GM12801 (cell line): Measurements from ENCODE around the gene CD320.

Experiments used
- TF ChIP-seq, protein P1 (sequence below): IDR thresholded peaks from one replicate; pipeline ENCODE4 v1.5.1; 2011; ENCODE audit warnings: control low read depth; ENCODE audit not compliant: insufficient read length; ENCODE audit errors: extremely low read depth

CD320 gene

DNA sequence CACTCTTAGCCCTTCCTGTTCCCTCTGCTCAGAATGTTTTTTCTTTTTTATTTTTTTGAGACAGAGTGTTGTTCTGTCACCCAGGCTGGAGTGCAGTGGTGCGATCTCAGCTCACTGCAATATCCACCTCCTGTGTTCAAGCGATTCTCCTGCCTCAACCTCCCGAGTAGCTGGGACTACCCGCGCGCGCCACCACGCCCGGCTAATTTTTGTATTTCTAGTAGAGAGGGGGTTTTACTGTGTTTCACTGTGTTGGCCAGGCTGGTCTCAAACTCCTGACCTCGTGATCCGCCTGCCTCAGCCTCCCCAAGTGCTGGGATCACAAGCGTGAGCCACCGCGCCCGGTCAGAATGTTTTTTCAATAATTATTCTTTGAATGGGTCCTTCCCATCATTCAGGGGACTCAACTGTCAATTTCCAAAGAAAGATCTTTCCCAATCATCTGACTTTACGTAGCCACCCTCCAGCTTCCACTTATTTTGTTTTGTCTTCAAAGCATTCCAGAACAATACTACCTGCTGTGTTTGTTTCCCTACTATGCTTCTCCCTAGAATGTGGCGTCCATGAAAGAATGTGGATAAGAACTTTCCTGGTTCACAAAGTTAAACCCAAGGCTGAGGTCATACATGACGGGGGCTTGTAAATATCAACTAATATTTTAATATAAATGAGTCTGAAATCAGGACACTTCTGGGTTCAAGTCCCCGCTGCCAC is 11.8 kb upstream of the CD320 start:
- TF ChIP-seq, protein P1, sequence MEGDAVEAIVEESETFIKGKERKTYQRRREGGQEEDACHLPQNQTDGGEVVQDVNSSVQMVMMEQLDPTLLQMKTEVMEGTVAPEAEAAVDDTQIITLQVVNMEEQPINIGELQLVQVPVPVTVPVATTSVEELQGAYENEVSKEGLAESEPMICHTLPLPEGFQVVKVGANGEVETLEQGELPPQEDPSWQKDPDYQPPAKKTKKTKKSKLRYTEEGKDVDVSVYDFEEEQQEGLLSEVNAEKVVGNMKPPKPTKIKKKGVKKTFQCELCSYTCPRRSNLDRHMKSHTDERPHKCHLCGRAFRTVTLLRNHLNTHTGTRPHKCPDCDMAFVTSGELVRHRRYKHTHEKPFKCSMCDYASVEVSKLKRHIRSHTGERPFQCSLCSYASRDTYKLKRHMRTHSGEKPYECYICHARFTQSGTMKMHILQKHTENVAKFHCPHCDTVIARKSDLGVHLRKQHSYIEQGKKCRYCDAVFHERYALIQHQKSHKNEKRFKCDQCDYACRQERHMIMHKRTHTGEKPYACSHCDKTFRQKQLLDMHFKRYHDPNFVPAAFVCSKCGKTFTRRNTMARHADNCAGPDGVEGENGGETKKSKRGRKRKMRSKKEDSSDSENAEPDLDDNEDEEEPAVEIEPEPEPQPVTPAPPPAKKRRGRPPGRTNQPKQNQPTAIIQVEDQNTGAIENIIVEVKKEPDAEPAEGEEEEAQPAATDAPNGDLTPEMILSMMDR, result no peak

GRCh38 chr19:8316351-8317125 is 8.4 kb upstream of the CD320 start:
- TF ChIP-seq, protein P1, result no peak

DNA sequence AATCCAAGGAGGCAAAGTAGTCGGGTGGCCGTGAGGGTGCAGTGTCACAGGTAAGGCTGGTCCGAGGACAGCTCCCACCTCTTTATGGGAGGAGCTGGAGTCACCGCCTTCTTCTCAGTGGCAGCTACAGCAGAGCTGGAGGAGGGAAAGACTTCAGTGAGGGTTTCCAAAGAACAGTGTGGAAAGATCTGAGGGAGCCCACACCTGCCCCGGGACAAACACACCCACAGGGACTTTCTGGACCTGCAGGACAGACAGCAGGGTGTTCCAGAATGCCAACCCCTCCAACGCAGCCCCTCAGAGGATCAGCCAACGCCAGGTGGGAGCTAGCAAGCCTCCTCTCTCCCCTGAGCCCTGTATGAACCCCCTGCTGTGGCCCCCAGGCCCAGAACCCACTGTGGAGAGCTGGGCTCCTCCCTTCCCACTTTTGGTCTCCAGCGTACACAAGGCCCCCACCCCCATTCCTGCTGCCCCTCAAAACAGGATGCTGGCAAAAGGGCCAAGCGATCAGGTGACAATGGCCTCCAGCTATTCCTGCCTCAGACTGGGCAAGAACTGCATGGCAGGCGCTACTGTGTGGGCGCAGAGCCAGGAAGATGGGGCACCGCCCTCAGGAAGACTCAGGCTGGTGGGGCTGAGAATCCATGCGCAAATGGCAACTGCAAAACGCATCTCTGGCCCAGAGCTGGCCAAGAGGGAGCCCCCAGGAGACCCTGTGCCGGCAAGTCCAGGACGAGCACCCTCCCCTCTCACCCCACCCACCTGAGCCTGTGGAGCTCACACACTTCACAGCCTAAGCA is 3.5 kb upstream of the CD320 start:
- TF ChIP-seq, protein P1, result no peak

- TF ChIP-seq, protein P1, result no peak
These were observed 2.3 kb upstream of the CD320 start for GRCh38 chr19:8310342-8311055.

GRCh38 chr19:8308891-8309291 is 733 bp upstream of the CD320 start:
- TF ChIP-seq, protein P1, result no peak

DNA sequence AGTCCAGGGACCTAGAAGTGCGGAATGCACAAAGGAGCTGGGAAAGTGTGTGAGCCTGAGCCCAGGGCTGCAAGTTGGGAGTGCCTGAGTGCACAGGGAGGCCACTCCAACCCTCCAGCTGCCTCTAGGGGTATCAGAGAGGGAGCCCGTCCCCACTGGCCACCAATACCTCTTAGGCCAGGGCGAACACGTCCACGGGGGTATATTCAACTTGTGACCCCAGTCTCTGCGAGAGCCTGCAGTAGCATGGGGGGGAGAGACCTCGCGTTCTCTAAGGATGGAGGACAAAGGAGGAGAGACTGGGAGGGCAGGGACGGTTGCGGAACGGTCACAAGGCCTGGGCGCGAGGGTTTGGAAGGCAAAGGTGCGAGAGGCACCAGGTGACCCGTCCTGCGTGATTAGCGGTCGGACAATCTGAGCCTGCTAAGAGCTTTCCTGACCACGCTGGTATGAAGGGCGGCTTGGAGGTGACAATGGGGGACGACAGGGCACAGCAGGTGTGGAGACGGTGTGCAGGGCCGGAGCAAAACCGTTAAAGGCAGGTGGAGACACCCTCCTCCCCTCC is 676 bp downstream of the CD320 start:
- TF ChIP-seq, protein P1, result no peak
